GM21423 (cell line): Measurements from ENCODE around the gene CRB2.

Source experiments
- ATAC-seq: cut with Tn5 transposase; IDR thresholded peaks from one replicate; pipeline ENCODE4 v1.9.1; 2021; ENCODE audit warnings: mild to moderate bottlenecking, moderate library complexity; ENCODE audit not compliant: unreplicated experiment

Gene CRB2

GRCh38 chr9:123346826-123347225 lies 9.2 kb upstream of the CRB2 start:
- no peak for ATAC-seq

- no peak for ATAC-seq
These were observed 8.5 kb upstream of the CRB2 start for GRCh38 chr9:123347289-123348060.

GRCh38 chr9:123348317-123348992 lies 7.5 kb upstream of the CRB2 start:
- ATAC-seq = no peak

GRCh38 chr9:123349033-123349432 lies 7.0 kb upstream of the CRB2 start:
- no peak for ATAC-seq

GRCh38 chr9:123349691-123350480 lies 6.1 kb upstream of the CRB2 start:
- ATAC-seq = peak; percentile 57

GRCh38 chr9:123350590-123351310 lies 5.2 kb upstream of the CRB2 start:
- ATAC-seq = no peak

GRCh38 chr9:123353041-123353440 lies 3.0 kb upstream of the CRB2 start:
- ATAC-seq = no peak

GRCh38 chr9:123353984-123354591 lies 1.9 kb upstream of the CRB2 start:
- peak; percentile 65 for ATAC-seq

GRCh38 chr9:123354806-123355508 lies 1.0 kb upstream of the CRB2 start:
- no peak for ATAC-seq

GRCh38 chr9:123356851-123357742 lies 1.1 kb downstream of the CRB2 start:
- no peak for ATAC-seq

GRCh38 chr9:123357743-123358059 lies 1.7 kb downstream of the CRB2 start:
- no peak for ATAC-seq

GRCh38 chr9:123358181-123358905 lies 2.3 kb downstream of the CRB2 start:
- no peak for ATAC-seq

- no peak for ATAC-seq
These were observed 3.1 kb downstream of the CRB2 start for GRCh38 chr9:123359106-123359505.

GRCh38 chr9:123359546-123359945 lies 3.5 kb downstream of the CRB2 start:
- ATAC-seq = no peak

GRCh38 chr9:123360161-123361085 lies 4.4 kb downstream of the CRB2 start:
- no peak for ATAC-seq

- no peak for ATAC-seq
These were observed 5.2 kb downstream of the CRB2 start for GRCh38 chr9:123361086-123361730.
